BJ (cell line): ENCODE measurements around the gene NRCAM. TPM values are rescaled to one million over a fixed set of nuclear protein-coding genes. Genes with fewer than 3 reads are reported as not detected.

Source experiments
- CTCF ChIA-PET: fragments of 350-600 bp; formaldehyde crosslinking; extraction: SDS; loops from one replicate; lab custom pipeline; 2021; ENCODE audit warnings: antibody characterized with exemption, inconsistent platforms; lab: Yijun Ruan, JAX
- POLR2A ChIA-PET: fragments of 300-600 bp; sonication (Branson Sonifier 250); formaldehyde crosslinking; extraction: SDS; loops from one replicate; lab custom pipeline; 2021; ENCODE audit warnings: antibody characterized with exemption; lab: Charles Lee
- DNase-seq: peaks from one replicate; pipeline ENCODE4 v3.0.0-alpha.2; 2011; ENCODE audit warnings: low read depth
- H3K27me3 ChIP-seq: 2 replicates; pipeline ENCODE4 v1.6.0; 2011; ENCODE audit warnings: low read length; ENCODE audit not compliant: control insufficient read depth, insufficient read depth
- H3K36me3 ChIP-seq: 2 replicates; pipeline ENCODE4 v1.5.1; 2011; ENCODE audit warnings: low read length; ENCODE audit not compliant: control insufficient read depth, insufficient read depth
- H3K4me3 ChIP-seq: 2 replicates; pipeline ENCODE4 v1.5.1; 2011; ENCODE audit warnings: low read depth, mild to moderate bottlenecking, control low read depth, low read length
- CTCF ChIP-seq: IDR thresholded peaks from 2 replicates; pipeline ENCODE4 v1.5.1; 2011; ENCODE audit warnings: low read depth, mild to moderate bottlenecking, control low read depth, inconsistent platforms, low read length, moderate library complexity; ENCODE audit not compliant: insufficient read depth
- polyA plus RNA-seq: library from polyadenylated mRNA; depleted of rRNA; stranded (reverse); fragments of >200 nt; gene quantifications from 2 replicates; pipeline ENCODE4 v1.2.3, GENCODE V29; 2011

NRCAM gene
- polyA plus RNA-seq, 1 experiment = 1.1 TPM

- TF ChIP-seq CTCF = no peak
- no peak overlapping the region for H3K4me3 ChIP-seq
- CTCF ChIA-PET = interaction anchor here (1.3 kb wide), 1 partner anchor 125 kb away, joined by 3 read pairs; no protein-coding TSS in a partner anchor
- POLR2A ChIA-PET = no interaction called here
- no peaks in the 10 kb centered on the region for H3K27me3 ChIP-seq
- no peaks in the 10 kb centered on the region for H3K36me3 ChIP-seq
- no peak for DNase-seq
Measured at GRCh38 chr7:108308276-108308675, 148.0 kb downstream of the NRCAM start.

- CTCF ChIA-PET = no interaction called here
- no peak for TF ChIP-seq CTCF
- H3K27me3 ChIP-seq = no peaks in the 10 kb centered on the region
- H3K4me3 ChIP-seq = no peak overlapping the region
- H3K36me3 ChIP-seq = no peaks in the 10 kb centered on the region
- POLR2A ChIA-PET = no interaction called here
- no peak for DNase-seq
Measured at GRCh38 chr7:108307595-108307994, 148.6 kb downstream of the NRCAM start.

- POLR2A ChIA-PET = no interaction called here
- H3K4me3 ChIP-seq = no peak overlapping the region
- no peaks in the 10 kb centered on the region for H3K27me3 ChIP-seq
- no peak for TF ChIP-seq CTCF
- CTCF ChIA-PET = no interaction called here
- no peaks in the 10 kb centered on the region for H3K36me3 ChIP-seq
- DNase-seq = no peak
Measured at GRCh38 chr7:108307194-108307593, 149.0 kb downstream of the NRCAM start.

- no peak for TF ChIP-seq CTCF
- H3K36me3 ChIP-seq = no peaks in the 10 kb centered on the region
- H3K27me3 ChIP-seq = no peaks in the 10 kb centered on the region
- CTCF ChIA-PET = no interaction called here
- no peak for DNase-seq
- POLR2A ChIA-PET = no interaction called here
- H3K4me3 ChIP-seq = no peak overlapping the region
Measured at GRCh38 chr7:108303332-108303731, 152.9 kb downstream of the NRCAM start.

- Histone ChIP-seq H3K36me3 (no peaks in the 10 kb centered on the region), H3K4me3 (no peak overlapping the region), H3K27me3 (no peaks in the 10 kb centered on the region)
- ChIA-PET CTCF (interaction anchor here (1.8 kb wide), 1 partner anchor 9 kb away, joined by 4 read pairs; no protein-coding TSS in a partner anchor), POLR2A (no interaction called here)
- TF ChIP-seq CTCF = no peak
- DNase-seq = no peak
Measured at GRCh38 chr7:108301387-108301786, 154.8 kb downstream of the NRCAM start.
